Left kidney (tissue), 2 donors: ENCODE measurements around the gene DENND2D. TPM values are rescaled to one million over a fixed set of nuclear protein-coding genes. Genes with fewer than 3 reads are reported as not detected.
A peak's percentile ranks its signal among the peaks of the same experiment; 100 is the strongest.
"Not testable (repeated sequence)": the region's sequence is repeated elsewhere in the genome, so short reads cannot be mapped to it uniquely, and the experiment has no call there.

Experiments used
- DNase-seq: peaks from one replicate; pipeline ENCODE4 v3.0.0-alpha.2; 2013
- polyA plus RNA-seq: library from polyadenylated mRNA; unstranded; fragments of 120-200 nt; gene quantifications from one replicate; pipeline ENCODE4 v1.2.1, GENCODE V29; 2013; ENCODE audit not compliant: insufficient read length

The DENND2D gene
- polyA plus RNA-seq, 1 donor, result 18.9 TPM

DNA sequence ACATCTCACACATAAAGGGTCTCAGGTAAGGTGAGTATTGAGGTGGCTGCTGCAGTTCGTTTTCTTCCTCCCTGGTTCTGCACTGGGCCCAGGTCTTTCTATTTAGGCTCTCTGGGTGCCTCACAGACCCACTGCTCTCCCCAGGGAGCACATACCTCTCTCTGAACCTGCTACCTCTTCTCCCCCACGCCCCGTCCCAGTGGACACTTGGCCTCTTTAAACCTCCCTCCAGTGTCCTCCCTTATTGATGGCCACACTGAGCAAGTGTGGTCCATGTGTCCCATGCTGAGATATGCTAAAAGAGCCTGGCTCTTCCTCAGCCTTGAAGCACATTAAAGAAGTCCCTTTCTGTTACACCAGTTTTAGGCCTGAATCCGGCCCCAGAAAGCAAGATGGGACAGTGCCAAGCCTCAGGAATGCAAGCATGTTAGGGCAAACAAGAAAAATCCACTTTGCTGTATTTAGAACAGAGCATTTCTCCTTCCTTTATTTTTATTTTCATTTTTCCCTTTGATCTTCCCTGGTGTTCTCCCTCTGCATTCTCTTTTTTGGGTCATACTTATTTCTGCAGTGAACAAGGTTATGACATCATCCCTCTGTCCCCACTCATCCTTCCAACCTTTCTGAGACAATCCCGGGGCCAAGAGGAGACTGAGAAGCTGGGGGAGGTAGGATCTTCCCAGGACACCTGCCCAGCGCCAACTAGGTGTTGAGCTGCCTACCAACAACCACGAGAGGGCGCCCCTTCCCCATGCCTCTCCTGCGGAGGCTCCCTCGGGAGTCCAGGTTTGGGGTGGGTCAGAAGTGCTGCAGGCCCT lies 22.1 kb upstream of the DENND2D start:
- peak; percentile 28 for DNase-seq

DNA sequence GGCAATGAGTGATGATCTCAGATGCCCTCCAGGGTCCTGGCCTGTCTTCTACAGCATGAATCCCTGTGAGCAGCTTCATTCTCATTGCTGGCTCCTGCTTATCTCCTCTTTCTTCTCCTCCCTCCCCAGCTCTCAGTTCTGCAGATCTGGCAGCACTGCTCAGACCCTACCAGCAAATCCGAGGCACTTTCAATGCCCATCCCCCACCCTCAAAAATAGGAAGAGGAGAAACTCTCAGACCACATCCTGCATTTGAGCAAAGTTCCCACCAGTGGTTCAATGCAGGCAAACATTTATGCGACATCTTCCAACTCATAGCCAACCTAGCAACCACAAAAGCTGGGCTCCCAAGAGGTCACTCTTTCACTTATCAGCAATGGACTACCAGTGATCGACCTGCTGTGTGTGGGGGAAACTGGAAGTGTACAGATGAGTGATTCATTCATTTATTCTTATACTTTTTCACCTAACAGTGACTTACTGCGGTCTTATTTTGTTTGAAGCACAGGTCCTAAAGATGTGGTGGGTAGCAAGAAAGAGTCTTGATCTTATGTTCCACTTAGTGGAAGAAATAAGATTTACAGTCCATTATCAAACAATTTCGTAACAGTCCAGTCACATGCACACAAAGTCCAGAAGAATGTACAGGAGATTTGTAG lies 21.3 kb upstream of the DENND2D start:
- no peak for DNase-seq

DNA sequence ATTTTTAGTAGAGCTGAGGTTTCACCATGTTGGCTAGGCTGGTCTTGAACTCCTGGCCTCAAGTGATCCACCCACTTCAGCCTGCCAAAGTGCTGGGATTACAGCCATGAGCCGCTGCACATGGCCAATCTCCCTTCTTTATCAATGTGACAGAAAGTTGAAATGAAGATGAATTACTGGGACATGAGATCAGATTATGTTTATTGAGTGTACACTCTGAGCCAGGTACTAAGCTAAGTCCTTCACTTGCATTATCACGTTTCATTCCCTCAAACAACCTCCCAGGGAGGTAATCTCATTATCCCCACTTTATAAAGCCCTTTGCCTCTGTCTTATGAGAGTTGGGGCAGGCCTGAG lies 20.8 kb upstream of the DENND2D start:
- no peak for DNase-seq

DNA sequence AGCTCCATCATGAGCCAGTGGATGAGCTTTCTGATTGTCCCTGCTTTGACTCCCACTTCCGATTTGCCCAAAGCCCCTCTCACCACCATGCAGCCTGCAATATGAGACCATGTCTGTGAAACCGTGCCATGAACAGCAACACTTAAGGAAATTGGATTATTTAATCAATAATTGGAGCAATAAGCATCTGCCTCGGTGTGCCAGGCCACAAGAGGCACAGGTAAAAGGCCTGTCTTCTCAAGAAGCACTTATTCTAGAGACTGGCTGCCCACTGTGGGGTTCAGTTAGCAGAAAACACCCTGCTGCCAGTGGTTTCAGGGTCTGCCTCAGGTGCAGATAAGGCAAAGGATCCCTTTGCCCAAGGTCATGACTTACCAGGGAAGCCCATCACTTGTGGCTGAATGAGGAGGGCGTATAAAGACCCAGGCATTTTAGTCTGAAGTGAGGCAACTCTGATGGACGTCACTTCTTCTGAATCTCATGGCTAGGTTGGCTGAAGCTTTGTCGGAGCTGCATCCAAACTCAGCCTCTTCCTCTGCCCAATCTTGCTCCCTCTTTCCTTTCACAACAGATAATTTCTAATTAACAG lies 19.9 kb upstream of the DENND2D start:
- no peak for DNase-seq

DNA sequence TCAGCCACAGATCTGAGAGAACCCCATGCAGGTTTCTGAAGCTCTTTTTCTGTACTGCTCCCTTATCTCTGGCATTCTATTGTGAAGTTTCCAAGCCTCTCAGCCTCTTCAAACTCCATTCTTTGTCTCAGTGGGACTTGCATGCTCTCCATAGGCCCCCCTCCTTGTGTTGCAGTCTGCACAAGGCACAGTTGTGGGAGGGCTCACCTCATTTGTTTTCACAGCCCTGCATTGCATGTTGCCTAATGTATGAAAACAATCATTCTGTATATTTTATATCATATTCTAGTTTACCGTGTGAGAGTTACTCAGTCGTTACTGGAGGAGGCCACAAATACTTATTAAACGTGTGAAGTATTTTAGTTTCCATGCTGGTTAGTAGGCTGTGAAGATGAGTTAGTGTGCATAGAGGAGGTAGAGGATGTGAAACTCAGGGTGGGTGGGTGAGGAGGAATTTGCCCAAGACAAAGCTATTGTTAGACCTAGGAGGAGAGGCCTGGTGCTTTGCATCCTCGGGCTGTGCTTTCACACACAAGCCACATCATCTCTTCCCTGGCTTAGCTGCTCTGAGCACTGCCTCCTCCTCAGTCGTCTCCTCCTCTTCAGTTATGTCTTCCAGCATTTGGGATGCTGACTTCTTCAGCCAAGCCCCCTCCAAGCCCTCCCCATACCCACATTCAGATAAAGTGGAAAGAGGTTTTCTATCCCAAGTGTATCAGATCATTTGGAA lies 19.3 kb upstream of the DENND2D start:
- DNase-seq, result no peak

GRCh38 chr1:111218701-111219556 lies 18.5 kb upstream of the DENND2D start:
- DNase-seq, result no peak

GRCh38 chr1:111217183-111217910 lies 16.9 kb upstream of the DENND2D start:
- DNase-seq, result no peak

GRCh38 chr1:111216751-111217150 lies 16.3 kb upstream of the DENND2D start:
- DNase-seq, result no peak

GRCh38 chr1:111215285-111215684 lies 14.8 kb upstream of the DENND2D start:
- not testable (repeated sequence) for DNase-seq

DNA sequence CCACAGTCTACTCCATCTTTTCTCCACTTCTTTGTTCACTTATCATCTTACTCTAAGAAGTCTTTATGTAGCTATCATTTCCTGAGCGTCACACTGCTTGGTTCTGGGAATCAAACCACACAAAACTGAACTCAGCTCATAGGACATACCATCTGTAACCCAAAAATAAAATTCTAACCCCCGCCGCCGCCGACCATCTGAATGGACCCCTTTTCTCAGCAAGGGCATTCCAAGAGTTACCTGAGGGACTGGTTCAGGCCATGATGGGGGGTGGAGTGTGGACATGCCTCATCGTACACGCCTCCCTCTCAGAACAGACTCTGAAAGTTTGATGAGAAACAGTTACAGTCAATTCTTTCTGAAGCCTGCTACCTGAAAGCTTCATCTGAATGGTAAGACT lies 14.4 kb upstream of the DENND2D start:
- DNase-seq, result no peak

DNA sequence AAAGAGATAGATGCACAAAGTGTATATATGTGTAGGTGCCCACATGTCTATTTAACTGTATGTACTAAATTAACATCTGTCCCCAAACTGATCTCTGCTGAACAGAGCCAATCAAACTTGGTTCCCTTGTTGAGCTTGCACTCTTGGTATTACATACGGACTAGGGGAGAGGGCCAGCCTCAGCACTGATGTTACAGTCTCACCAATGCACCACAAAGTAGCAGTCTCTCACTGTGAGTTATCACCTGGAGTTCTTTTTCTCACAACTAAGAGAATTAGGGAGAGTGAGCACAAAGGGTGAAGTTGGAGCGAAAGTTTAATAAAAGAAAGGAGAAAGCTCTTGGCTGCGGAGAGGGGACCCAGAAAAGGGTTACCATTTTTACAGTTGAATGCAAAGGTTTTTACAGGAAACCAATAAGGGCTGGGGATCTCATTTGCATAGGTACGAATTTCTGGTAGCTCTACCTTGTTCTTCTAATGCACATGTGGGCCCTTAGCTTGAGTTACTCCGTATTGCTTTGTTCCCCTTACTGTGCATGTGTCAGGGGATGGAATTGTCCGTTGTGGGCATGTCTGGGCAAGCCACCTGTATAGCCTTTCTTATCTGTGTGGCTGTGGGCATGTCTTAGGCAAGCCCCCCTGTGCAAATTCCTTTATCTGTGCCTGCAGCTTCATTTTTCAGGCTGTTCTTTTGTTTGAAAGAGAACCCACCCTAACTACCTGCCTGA lies 13.8 kb upstream of the DENND2D start:
- no peak for DNase-seq

DNA sequence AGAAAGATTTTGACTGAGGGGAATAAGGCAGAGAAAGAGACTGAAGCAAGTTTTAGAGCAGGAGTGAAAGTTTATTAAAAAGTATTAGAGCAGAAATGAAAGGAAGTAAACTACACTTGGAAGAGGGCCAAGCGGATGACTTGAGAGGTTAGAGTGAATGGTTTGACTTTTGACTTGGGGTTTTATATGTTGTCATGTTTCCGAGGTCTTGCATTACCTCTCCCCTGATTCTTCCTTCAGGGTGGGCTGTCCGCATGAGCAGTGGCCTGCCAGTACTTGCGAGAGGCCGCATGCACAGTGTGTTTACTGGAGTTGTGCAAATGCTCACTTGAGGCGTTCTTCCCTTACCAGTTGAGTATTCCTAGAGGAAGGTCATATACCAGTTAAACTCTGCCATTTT lies 13.0 kb upstream of the DENND2D start:
- DNase-seq, result no peak

DNA sequence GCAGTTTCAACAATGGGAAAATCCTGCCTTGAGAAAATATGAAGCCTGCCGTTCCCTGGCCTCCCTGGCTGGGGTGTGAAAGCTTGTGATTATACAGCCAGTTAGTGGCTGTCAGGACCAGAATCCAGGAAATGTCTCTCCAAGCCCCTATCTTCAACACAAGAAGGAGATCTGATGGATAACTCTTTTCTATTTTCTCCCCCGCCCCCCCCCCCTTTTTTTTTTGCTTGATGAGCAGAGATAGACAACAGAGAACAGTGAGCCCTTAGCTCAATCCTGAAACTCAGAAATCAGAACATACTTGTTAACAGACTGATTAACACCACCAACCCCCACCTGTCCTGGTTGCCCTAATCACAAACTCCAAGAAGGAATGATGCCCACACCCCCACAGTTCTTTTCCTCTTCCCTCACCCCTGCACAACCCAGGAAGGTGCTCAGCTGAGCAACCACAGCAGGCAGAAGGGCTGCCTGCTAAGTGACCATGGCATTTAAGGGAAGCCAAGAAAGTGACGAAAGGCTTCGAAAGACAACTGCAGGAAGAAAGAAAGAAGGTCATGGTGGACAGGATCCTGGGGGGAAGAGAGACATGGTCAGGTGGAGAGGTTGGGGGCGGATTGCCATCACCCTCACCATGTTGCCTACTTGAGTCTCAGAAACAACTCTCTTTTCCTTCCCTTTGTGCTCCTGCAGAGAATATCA lies 12.3 kb upstream of the DENND2D start:
- DNase-seq, result no peak

DNA sequence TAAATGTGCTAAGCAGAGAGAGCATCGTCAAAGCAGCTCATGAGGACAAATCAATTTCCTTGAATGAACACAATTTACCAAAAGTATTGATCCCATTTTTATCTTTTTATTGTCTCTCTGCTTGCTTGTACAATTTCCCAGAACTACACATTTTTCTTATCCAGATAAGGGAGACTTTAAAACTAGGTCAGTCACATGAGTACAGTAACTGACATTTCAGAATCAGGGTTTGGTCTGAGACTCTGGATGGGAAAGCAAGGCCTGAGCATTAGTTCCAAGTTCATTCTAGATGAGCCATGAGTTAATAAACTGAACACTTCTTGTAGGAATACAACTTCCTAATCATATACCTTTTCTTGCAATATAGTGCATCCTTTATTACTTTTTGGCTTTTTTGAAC lies 11.5 kb upstream of the DENND2D start:
- no peak for DNase-seq

DNA sequence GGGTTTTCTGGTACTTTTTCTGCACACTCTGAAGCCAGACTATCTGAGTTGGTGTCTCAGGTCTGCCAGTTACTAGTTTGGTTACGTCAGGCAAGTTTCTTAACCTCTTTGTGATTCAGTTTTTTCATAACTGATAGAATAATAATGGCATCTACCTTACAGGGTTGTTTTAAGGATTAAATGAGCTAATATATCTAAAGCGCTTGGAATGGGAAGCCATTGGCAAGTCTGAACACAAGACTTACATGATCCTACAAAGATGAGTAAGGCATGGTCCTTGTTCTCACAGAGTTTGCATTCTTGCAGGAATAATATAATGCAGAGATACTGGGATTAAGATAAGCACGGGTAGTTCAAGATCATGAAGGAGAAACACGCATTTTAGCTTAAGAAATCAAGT lies 9.2 kb upstream of the DENND2D start:
- no peak for DNase-seq

GRCh38 chr1:111208921-111209320 lies 8.5 kb upstream of the DENND2D start:
- DNase-seq, result no peak

DNA sequence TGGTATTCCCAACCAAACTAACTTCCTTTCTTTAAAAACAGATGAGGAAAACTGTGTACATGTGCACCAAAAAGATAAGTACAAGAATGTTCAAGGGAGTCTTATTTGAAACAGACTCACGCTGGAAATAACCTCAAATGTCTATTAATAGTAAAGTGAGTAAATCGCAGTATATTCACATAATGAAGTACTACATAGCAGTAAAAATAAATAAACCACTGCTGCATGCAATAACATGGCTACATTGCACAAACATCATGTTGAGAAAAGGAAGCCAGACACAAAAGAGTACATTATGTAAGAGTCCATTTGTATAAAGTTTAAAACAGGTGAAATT lies 5.2 kb upstream of the DENND2D start:
- DNase-seq, result no peak

- no peak for DNase-seq
Measured at GRCh38 chr1:111204983-111205713, 4.7 kb upstream of the DENND2D start.
